Loucy (cell line): Measurements from ENCODE around the gene CEBPA.

Experiments
- H2AFZ ChIP-seq: fragments of 200-600 bp; sonication (generic); 2 replicates; pipeline ENCODE4 v1.6.0; 2016; ENCODE audit warnings: antibody characterized with exemption, mild to moderate bottlenecking, low read length, moderate library complexity
- H3F3A ChIP-seq: fragments of 200-600 bp; 2 replicates; pipeline ENCODE4 v1.6.0; 2016; ENCODE audit warnings: antibody characterized with exemption, low read depth, mild to moderate bottlenecking
- H3K27me3 ChIP-seq: fragments of 200-600 bp; sonication (generic); 2 replicates; pipeline ENCODE4 v1.6.1; 2014; ENCODE audit warnings: low read length, mild to moderate bottlenecking; ENCODE audit not compliant: insufficient read depth, poor library complexity, severe bottlenecking
- H3K36me3 ChIP-seq: fragments of 200-600 bp; sonication (generic); 2 replicates; pipeline ENCODE4 v1.6.1; 2016; ENCODE audit warnings: low read length; ENCODE audit not compliant: insufficient read depth
- H3K4me1 ChIP-seq: fragments of 200-600 bp; sonication (generic); 2 replicates; pipeline ENCODE4 v1.5.1; 2014; ENCODE audit warnings: low read length, mild to moderate bottlenecking; ENCODE audit not compliant: insufficient read depth, poor library complexity, severe bottlenecking
- H3K4me2 ChIP-seq: fragments of 200-600 bp; sonication (generic); 2 replicates; pipeline ENCODE4 v1.6.0; 2014; ENCODE audit warnings: antibody characterized with exemption, low read length, low read depth, mild to moderate bottlenecking; ENCODE audit not compliant: poor library complexity, severe bottlenecking
- H3K4me3 ChIP-seq: fragments of 200-600 bp; sonication (generic); 2 replicates; pipeline ENCODE4 v1.5.1; 2014; ENCODE audit warnings: low read length, mild to moderate bottlenecking, mixed read lengths; ENCODE audit not compliant: poor library complexity, severe bottlenecking
- H3K79me2 ChIP-seq: fragments of 200-600 bp; sonication (generic); 2 replicates; pipeline ENCODE4 v1.6.1; 2014; ENCODE audit warnings: low read length; ENCODE audit not compliant: insufficient read depth
- H3K9ac ChIP-seq: fragments of 200-600 bp; sonication (generic); 2 replicates; pipeline ENCODE4 v1.6.0; 2014; ENCODE audit warnings: mild to moderate bottlenecking, low read depth, low read length, moderate library complexity; ENCODE audit not compliant: poor library complexity, severe bottlenecking
- H3K9me2 ChIP-seq: fragments of 200-600 bp; sonication (generic); replicated peaks from 2 replicates; pipeline ENCODE4 v1.6.1; 2016; ENCODE audit warnings: low read depth, low read length, mixed read lengths
- H3K9me3 ChIP-seq: fragments of 200-600 bp; sonication (generic); 2 replicates; pipeline ENCODE4 v1.6.1; 2014; ENCODE audit warnings: mild to moderate bottlenecking, antibody characterized with exemption, low read length, low read depth; ENCODE audit not compliant: insufficient read depth
- H4K20me1 ChIP-seq: fragments of 200-600 bp; sonication (generic); 2 replicates; pipeline ENCODE4 v1.6.0; 2014; ENCODE audit warnings: antibody characterized with exemption, low read length, mild to moderate bottlenecking; ENCODE audit not compliant: insufficient read depth, poor library complexity, severe bottlenecking
- EZH2phosphoT487 ChIP-seq: fragments of 200-600 bp; IDR thresholded peaks from 2 replicates; pipeline ENCODE4 v1.6.1; 2018; ENCODE audit warnings: antibody characterized with exemption, mild to moderate bottlenecking, moderate library complexity, borderline replicate concordance
- TF ChIP-seq, protein P1 (sequence below): fragments of 200-600 bp; sonication (generic); conservative IDR thresholded peaks from 2 replicates; pipeline ENCODE4 v1.5.1; 2014; ENCODE audit warnings: mild to moderate bottlenecking, antibody characterized with exemption, low read length

The CEBPA gene

GRCh38 chr19:33335446-33335845 is 33.1 kb upstream of the CEBPA start:
- H3K79me2 ChIP-seq = no peaks in the 10 kb centered on the region
- no peaks in the 10 kb centered on the region for H4K20me1 ChIP-seq
- H3K9ac ChIP-seq = no peak overlapping the region
- no peak overlapping the region for H2AFZ ChIP-seq
- no peaks in the 10 kb centered on the region for H3K4me1 ChIP-seq
- H3K4me3 ChIP-seq = no peak overlapping the region
- H3K36me3 ChIP-seq = no peaks in the 10 kb centered on the region
- H3F3A ChIP-seq = no peaks in the 10 kb centered on the region
- no peak for TF ChIP-seq EZH2phosphoT487
- TF ChIP-seq, protein P1, sequence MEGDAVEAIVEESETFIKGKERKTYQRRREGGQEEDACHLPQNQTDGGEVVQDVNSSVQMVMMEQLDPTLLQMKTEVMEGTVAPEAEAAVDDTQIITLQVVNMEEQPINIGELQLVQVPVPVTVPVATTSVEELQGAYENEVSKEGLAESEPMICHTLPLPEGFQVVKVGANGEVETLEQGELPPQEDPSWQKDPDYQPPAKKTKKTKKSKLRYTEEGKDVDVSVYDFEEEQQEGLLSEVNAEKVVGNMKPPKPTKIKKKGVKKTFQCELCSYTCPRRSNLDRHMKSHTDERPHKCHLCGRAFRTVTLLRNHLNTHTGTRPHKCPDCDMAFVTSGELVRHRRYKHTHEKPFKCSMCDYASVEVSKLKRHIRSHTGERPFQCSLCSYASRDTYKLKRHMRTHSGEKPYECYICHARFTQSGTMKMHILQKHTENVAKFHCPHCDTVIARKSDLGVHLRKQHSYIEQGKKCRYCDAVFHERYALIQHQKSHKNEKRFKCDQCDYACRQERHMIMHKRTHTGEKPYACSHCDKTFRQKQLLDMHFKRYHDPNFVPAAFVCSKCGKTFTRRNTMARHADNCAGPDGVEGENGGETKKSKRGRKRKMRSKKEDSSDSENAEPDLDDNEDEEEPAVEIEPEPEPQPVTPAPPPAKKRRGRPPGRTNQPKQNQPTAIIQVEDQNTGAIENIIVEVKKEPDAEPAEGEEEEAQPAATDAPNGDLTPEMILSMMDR = no peak
- H3K4me2 ChIP-seq = no peak overlapping the region
- H3K27me3 ChIP-seq = no peaks in the 10 kb centered on the region
- H3K9me2 ChIP-seq = no peaks in the 10 kb centered on the region
- no peaks in the 10 kb centered on the region for H3K9me3 ChIP-seq

DNA sequence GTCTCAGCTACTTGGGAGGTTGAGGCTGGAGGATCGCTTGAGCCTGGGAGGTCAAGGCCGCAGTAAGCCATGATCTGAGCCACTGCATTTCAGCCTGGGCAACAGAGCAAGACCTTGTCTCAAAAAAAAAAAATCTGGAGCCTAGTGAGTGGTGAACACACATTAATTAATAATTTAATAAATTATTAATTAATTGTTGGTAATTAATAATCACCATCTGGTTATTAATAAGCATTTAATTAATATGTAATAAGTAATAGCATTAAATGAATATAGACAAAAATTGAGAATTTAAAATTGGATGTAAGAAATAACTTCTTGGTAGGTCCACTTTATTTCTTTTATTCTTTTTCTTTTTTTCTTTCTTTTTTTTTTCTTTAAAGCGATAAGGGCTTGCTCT is 31.9 kb upstream of the CEBPA start:
- Histone ChIP-seq H3K4me1 (no peaks in the 10 kb centered on the region), H4K20me1 (no peaks in the 10 kb centered on the region), H3F3A (no peaks in the 10 kb centered on the region), H3K79me2 (no peaks in the 10 kb centered on the region), H3K4me2 (no peak overlapping the region), H2AFZ (no peak overlapping the region), H3K36me3 (no peaks in the 10 kb centered on the region), H3K27me3 (no peaks in the 10 kb centered on the region), H3K4me3 (no peak overlapping the region), H3K9me3 (no peaks in the 10 kb centered on the region), H3K9me2 (no peaks in the 10 kb centered on the region), H3K9ac (no peak overlapping the region)
- TF ChIP-seq, protein P1 = no peak
- TF ChIP-seq EZH2phosphoT487 = no peak

GRCh38 chr19:33333642-33334041 is 31.3 kb upstream of the CEBPA start:
- Histone ChIP-seq H2AFZ (no peak overlapping the region), H4K20me1 (no peaks in the 10 kb centered on the region), H3K4me2 (no peak overlapping the region), H3K9me2 (no peaks in the 10 kb centered on the region), H3K79me2 (no peaks in the 10 kb centered on the region), H3K9me3 (no peaks in the 10 kb centered on the region), H3K27me3 (no peaks in the 10 kb centered on the region), H3K4me3 (no peak overlapping the region), H3F3A (no peaks in the 10 kb centered on the region), H3K4me1 (no peaks in the 10 kb centered on the region), H3K36me3 (no peaks in the 10 kb centered on the region), H3K9ac (no peak overlapping the region)
- no peak for TF ChIP-seq EZH2phosphoT487
- TF ChIP-seq, protein P1 = no peak
